Osteocyte (in vitro differentiated cells): Measurements from ENCODE around the gene CLCNKA. TPM values are rescaled to one million over a fixed set of nuclear protein-coding genes. Genes with fewer than 3 reads are reported as not detected.
"Not testable (repeated sequence)": the region's sequence is repeated elsewhere in the genome, so short reads cannot be mapped to it uniquely, and the experiment has no call there.

Source experiments
- DNase-seq: peaks from one replicate; pipeline ENCODE4 v3.0.0; 2021; ENCODE audit warnings: mixed read lengths; ENCODE audit not compliant: unreplicated experiment; ENCODE audit errors: extremely low spot score
- H3K27ac Mint-ChIP-seq: one replicate; pipeline ENCODE4 v1.8.0; 2021; ENCODE audit warnings: mild to moderate bottlenecking, mixed read lengths; ENCODE audit not compliant: unreplicated experiment
- H3K27me3 Mint-ChIP-seq: one replicate; pipeline ENCODE4 v1.8.0; 2021; ENCODE audit warnings: mixed read lengths; ENCODE audit not compliant: unreplicated experiment
- H3K36me3 Mint-ChIP-seq: one replicate; pipeline ENCODE4 v1.8.0; 2021; ENCODE audit warnings: mixed read lengths; ENCODE audit not compliant: unreplicated experiment
- H3K4me1 Mint-ChIP-seq: one replicate; pipeline ENCODE4 v1.8.0; 2021; ENCODE audit warnings: mixed read lengths; ENCODE audit not compliant: unreplicated experiment
- H3K4me3 Mint-ChIP-seq: one replicate; pipeline ENCODE4 v1.8.0; 2021; ENCODE audit warnings: mild to moderate bottlenecking, moderate library complexity, mixed read lengths; ENCODE audit not compliant: unreplicated experiment
- H3K9me3 Mint-ChIP-seq: one replicate; pipeline ENCODE4 v1.8.0; 2021; ENCODE audit warnings: mixed read lengths; ENCODE audit not compliant: unreplicated experiment
- CTCF ChIP-seq: fragments of 200-600 bp; sonication (generic); IDR thresholded peaks from 2 replicates; pipeline ENCODE4 v1.5.0; 2021; ENCODE audit warnings: antibody characterized with exemption, mild to moderate bottlenecking, moderate library complexity
- total RNA-seq: library from RNA; stranded (reverse); gene quantifications from 2 replicates; pipeline ENCODE4 v1.2.1, GENCODE V29; 2021

The CLCNKA gene
- total RNA-seq, 1 donor from 2014 or later: not detected

DNA sequence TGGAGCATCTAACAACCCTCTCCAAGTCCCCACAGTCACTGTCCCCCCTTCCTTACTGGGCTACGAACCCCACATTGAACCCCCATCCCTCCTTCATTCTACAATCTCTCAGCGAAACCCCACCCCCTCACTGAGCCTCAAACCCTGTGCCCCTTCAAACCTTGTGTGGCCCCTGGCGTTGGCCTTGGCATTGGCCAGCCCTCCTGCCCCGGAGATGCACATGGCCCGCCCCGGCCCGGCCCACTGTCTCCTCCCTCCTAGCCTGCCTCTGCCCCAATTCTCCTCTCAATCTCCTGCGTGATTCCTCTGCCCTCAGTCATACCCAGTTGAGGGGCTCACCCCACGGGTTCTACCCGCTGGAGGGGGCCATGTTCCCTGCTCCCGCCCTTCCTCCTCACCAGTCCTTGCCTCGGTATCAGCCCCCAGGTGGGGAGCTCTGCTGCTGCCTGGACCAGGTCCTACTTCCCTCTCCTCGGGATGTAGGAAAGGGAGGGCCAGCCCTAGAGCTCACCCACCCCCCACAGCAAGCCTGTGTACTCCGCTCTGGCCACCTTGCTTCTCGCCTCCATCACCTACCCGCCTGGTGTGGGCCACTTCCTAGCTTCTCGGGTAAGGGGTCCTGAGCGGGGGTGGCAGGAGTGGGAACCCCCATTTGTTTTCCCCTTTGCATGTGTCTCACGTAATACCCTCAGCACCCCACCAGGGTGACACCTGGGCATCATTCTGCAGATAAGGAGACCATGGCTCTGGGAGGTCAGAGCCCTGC, 6.6 kb downstream of the CLCNKA start:
- Mint-ChIP-seq H3K27me3 (no peaks in the 10 kb centered on the region), H3K27ac (no peak overlapping the region), H3K9me3 (no peaks in the 10 kb centered on the region), H3K4me1 (peaks cover 6% of the 10 kb centered on the region), H3K36me3 (no peaks in the 10 kb centered on the region), H3K4me3 (no peak overlapping the region)
- no peak for DNase-seq
- TF ChIP-seq CTCF: no peak

DNA sequence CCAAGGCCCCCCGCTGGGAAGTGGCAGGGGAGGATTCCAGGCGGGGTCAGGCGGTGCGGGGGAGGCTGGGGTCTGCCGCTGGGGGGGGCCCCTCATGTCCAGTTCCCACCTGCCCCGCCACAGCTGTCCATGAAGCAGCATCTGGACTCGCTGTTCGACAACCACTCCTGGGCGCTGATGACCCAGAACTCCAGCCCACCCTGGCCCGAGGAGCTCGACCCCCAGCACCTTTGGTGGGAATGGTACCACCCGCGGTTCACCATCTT, 7.1 kb downstream of the CLCNKA start:
- H3K4me1 Mint-ChIP-seq, H3K36me3 Mint-ChIP-seq, H3K4me3 Mint-ChIP-seq, DNase-seq, H3K9me3 Mint-ChIP-seq, H3K27ac Mint-ChIP-seq, H3K27me3 Mint-ChIP-seq: not testable (repeated sequence)

- TF ChIP-seq CTCF: no peak
- no peaks in the 10 kb centered on the region for H3K27me3 Mint-ChIP-seq
- H3K4me3 Mint-ChIP-seq: no peak overlapping the region
- no peaks in the 10 kb centered on the region for H3K9me3 Mint-ChIP-seq
- H3K27ac Mint-ChIP-seq: no peak overlapping the region
- H3K36me3 Mint-ChIP-seq: no peaks in the 10 kb centered on the region
- H3K4me1 Mint-ChIP-seq: peaks cover 6% of the 10 kb centered on the region
- DNase-seq: no peak
Measured at GRCh38 chr1:16029288-16029687, 7.5 kb downstream of the CLCNKA start.

DNA sequence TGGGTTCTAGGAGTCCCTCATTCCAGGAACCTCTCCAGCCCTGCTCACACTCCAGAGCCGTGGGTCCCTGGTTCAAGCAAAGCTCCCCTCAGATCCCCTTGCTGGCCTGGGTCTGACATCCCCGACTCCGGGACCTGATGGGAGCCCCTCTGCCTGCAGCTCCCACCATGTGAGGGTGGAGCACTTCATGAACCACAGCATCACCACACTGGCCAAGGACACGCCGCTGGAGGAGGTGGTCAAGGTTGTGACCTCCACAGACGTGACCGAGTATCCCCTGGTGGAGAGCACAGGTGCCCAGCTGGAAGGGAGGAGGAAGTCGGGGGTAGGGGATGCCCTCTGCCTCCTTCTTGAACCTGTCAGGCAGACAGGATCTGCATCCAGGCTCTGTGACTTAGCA, 9.7 kb downstream of the CLCNKA start:
- Mint-ChIP-seq H3K4me1 (peaks cover 6% of the 10 kb centered on the region), H3K36me3 (no peaks in the 10 kb centered on the region), H3K27me3 (no peaks in the 10 kb centered on the region), H3K27ac (no peak overlapping the region), H3K4me3 (no peak overlapping the region), H3K9me3 (no peaks in the 10 kb centered on the region)
- no peak for DNase-seq
- no peak for TF ChIP-seq CTCF

- H3K4me3 Mint-ChIP-seq: no peak overlapping the region
- peak; percentile 94 for TF ChIP-seq CTCF
- peaks cover 6% of the 10 kb centered on the region for H3K4me1 Mint-ChIP-seq
- H3K27ac Mint-ChIP-seq: no peak overlapping the region
- DNase-seq: peak; percentile 95
- H3K9me3 Mint-ChIP-seq: no peaks in the 10 kb centered on the region
- peaks cover 5% of the 10 kb centered on the region for H3K27me3 Mint-ChIP-seq
- no peaks in the 10 kb centered on the region for H3K36me3 Mint-ChIP-seq
Measured at GRCh38 chr1:16032388-16033102, 10.7 kb downstream of the CLCNKA start.

DNA sequence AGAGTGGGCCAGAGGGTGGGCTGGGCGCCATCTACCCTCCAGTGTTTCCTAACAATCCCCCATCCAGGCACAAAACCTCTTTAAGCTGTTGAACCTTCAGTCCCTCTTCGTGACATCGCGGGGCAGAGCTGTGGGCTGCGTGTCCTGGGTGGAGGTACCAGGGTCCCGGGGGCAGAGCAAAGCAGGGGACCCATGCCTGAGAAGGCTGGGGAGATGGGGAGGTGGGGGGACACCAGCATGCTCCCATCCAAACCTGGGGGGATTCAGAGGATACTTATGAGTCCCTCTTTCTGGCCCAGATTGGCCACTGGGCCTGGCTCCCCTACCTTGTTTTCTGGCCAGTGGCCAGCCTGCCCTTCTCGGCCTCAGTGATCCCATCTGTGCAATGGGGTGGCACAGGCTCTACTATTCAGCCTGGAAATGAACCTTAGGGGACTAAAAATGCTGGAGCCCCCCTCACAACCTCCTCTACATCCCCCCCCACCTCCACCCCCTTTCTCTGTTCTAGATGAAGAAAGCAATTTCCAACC, 11.3 kb downstream of the CLCNKA start:
- H3K27ac Mint-ChIP-seq, DNase-seq: not testable (repeated sequence)

GRCh38 chr1:16036461-16036860, 14.6 kb downstream of the CLCNKA start:
- not testable (repeated sequence) for H3K27ac Mint-ChIP-seq, H3K9me3 Mint-ChIP-seq, H3K4me3 Mint-ChIP-seq, H3K4me1 Mint-ChIP-seq, DNase-seq, H3K27me3 Mint-ChIP-seq, H3K36me3 Mint-ChIP-seq

More for the DNA sequence above, 11.3 kb downstream of the CLCNKA start:
- H3K36me3 Mint-ChIP-seq, H3K9me3 Mint-ChIP-seq, H3K4me1 Mint-ChIP-seq, H3K4me3 Mint-ChIP-seq, H3K27me3 Mint-ChIP-seq: not testable (repeated sequence)
